Activated CD8-positive, alpha-beta memory T cell treated with anti-CD3 and anti-CD28 coated beads for 48 hours (primary cell): ENCODE results near the gene DNA2.

Source experiments
- DNase-seq, 3 experiments: peaks; one replicate each; pipeline ENCODE4 v3.0.0-alpha.2; 2020; ENCODE audit warnings: low read depth in 2 of 3, low spot score in 2 of 3

The DNA2 gene

DNA sequence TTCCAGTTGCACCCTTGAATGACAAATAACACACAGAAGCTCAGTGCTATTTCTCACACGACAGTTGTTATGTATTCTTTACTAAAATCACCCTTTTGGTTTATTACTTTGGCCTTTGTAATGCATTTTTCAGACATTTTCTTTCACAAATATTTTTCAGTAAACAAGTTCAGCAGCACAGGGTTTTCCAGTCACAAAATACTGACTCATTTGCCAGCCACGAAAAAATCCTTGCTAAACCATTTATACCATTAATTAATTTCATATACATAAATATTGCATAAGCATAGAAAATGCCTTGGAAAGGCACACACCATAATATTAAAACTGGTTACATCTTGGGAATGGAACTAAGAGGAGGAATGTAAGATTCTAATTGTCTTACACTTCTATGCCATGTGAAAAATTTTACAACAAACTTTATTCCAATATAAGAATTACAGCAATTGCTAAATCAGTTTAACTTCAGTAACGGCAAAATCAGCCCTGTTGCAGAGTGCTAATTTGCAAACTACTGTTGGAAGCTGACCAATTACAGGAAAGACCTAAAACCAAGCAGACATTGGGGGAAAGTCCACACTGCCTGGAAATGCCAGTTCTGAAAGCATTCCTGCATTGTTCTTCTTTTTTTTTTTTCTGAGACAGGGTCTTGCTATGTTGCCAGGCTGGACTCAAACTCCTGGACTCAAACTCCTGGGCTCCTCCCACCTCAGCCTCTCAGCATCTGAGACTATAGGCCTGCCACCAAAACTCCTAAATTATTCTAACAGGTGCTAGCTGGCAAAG, 107.5 kb downstream of the DNA2 start:
- no peak for DNase-seq
